MM.1S (cell line): ENCODE data around the gene PARD6G.

Experiments
- DNase-seq: peaks from one replicate; pipeline ENCODE4 v3.0.0-alpha.2; 2015
- H2AFZ ChIP-seq: fragments of 300-600 bp; sonication (generic); 2 replicates; pipeline ENCODE4 v1.6.0; 2016; ENCODE audit warnings: antibody characterized with exemption, low read length
- H3F3A ChIP-seq: fragments of 300-600 bp; sonication (generic); 2 replicates; pipeline ENCODE4 v1.6.1; 2016; ENCODE audit warnings: mild to moderate bottlenecking, antibody characterized with exemption, low read length, moderate library complexity, mixed read lengths; ENCODE audit not compliant: insufficient read depth
- H3K27ac ChIP-seq: fragments of 300-600 bp; sonication (generic); 2 replicates; pipeline ENCODE4 v1.5.1; 2016; ENCODE audit warnings: mild to moderate bottlenecking, low read length
- H3K27me3 ChIP-seq: fragments of 300-600 bp; sonication (generic); replicated peaks from 2 replicates; pipeline ENCODE4 v1.6.0; 2016; ENCODE audit warnings: low read length; ENCODE audit not compliant: insufficient read depth
- H3K36me3 ChIP-seq: fragments of 300-600 bp; sonication (generic); replicated peaks from 2 replicates; pipeline ENCODE4 v1.6.1; 2016; ENCODE audit warnings: mild to moderate bottlenecking, low read length, mixed read lengths; ENCODE audit not compliant: insufficient read depth
- H3K4me1 ChIP-seq: fragments of 300-600 bp; sonication (generic); 2 replicates; pipeline ENCODE4 v1.6.1; 2016; ENCODE audit warnings: low read length, mixed read lengths
- H3K4me2 ChIP-seq: fragments of 300-600 bp; sonication (generic); 2 replicates; pipeline ENCODE4 v1.6.0; 2016; ENCODE audit warnings: low read depth, low read length
- H3K4me3 ChIP-seq: fragments of 300-600 bp; sonication (generic); 2 replicates; pipeline ENCODE4 v1.5.1; 2016; ENCODE audit warnings: low read length, mixed read lengths
- H3K79me2 ChIP-seq: fragments of 300-600 bp; sonication (generic); 2 replicates; pipeline ENCODE4 v1.6.1; 2016; ENCODE audit warnings: mixed run types, low read length, mixed read lengths
- H3K9ac ChIP-seq: fragments of 300-600 bp; sonication (generic); 2 replicates; pipeline ENCODE4 v1.6.1; 2016; ENCODE audit warnings: low read length, mixed read lengths
- H3K9me2 ChIP-seq: fragments of 300-600 bp; sonication (generic); replicated peaks from 2 replicates; pipeline ENCODE4 v1.6.1; 2016; ENCODE audit warnings: mild to moderate bottlenecking, low read length, mixed read lengths; ENCODE audit not compliant: insufficient read depth
- H3K9me3 ChIP-seq: fragments of 300-600 bp; sonication (generic); replicated peaks from 2 replicates; pipeline ENCODE4 v1.6.1; 2016; ENCODE audit warnings: mild to moderate bottlenecking, low read length, mixed read lengths; ENCODE audit not compliant: insufficient read depth
- H4K20me1 ChIP-seq: fragments of 300-600 bp; sonication (generic); 2 replicates; pipeline ENCODE4 v1.6.1; 2016; ENCODE audit warnings: mild to moderate bottlenecking, low read length, moderate library complexity, mixed read lengths; ENCODE audit not compliant: insufficient read depth
- EZH2 ChIP-seq: fragments of 300-600 bp; sonication (generic); optimal IDR thresholded peaks from 2 replicates; pipeline ENCODE3; 2017; ENCODE audit warnings: low read depth, mild to moderate bottlenecking, antibody characterized with exemption, low read length, mixed read lengths
- EZH2phosphoT487 ChIP-seq: fragments of 300-600 bp; sonication (generic); IDR thresholded peaks from 2 replicates; pipeline ENCODE4 v1.6.1; 2018; ENCODE audit warnings: antibody characterized with exemption, low read length
- TF ChIP-seq, protein P1 (sequence below): fragments of 300-600 bp; sonication (generic); IDR thresholded peaks from 2 replicates; pipeline ENCODE4 v1.5.1; 2016; ENCODE audit warnings: antibody characterized with exemption, low read length, mixed read lengths

The PARD6G gene

GRCh38 chr18:80202264-80202998 is 44.9 kb downstream of the PARD6G start:
- Histone ChIP-seq H2AFZ (no peak overlapping the region), H3K36me3 (no peaks in the 10 kb centered on the region), H3K9me3 (no peaks in the 10 kb centered on the region), H3K4me1 (no peaks in the 10 kb centered on the region), H3K4me2 (no peak overlapping the region), H3K4me3 (no peak overlapping the region), H3K27me3 (no peaks in the 10 kb centered on the region), H3K9ac (no peak overlapping the region), H3K79me2 (no peaks in the 10 kb centered on the region), H4K20me1 (no peaks in the 10 kb centered on the region), H3F3A (no peaks in the 10 kb centered on the region), H3K9me2 (no peaks in the 10 kb centered on the region), H3K27ac (no peak overlapping the region)
- TF ChIP-seq EZH2: no peak
- TF ChIP-seq, protein P1, sequence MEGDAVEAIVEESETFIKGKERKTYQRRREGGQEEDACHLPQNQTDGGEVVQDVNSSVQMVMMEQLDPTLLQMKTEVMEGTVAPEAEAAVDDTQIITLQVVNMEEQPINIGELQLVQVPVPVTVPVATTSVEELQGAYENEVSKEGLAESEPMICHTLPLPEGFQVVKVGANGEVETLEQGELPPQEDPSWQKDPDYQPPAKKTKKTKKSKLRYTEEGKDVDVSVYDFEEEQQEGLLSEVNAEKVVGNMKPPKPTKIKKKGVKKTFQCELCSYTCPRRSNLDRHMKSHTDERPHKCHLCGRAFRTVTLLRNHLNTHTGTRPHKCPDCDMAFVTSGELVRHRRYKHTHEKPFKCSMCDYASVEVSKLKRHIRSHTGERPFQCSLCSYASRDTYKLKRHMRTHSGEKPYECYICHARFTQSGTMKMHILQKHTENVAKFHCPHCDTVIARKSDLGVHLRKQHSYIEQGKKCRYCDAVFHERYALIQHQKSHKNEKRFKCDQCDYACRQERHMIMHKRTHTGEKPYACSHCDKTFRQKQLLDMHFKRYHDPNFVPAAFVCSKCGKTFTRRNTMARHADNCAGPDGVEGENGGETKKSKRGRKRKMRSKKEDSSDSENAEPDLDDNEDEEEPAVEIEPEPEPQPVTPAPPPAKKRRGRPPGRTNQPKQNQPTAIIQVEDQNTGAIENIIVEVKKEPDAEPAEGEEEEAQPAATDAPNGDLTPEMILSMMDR: no peak
- no peak for TF ChIP-seq EZH2phosphoT487
- DNase-seq: no peak

DNA sequence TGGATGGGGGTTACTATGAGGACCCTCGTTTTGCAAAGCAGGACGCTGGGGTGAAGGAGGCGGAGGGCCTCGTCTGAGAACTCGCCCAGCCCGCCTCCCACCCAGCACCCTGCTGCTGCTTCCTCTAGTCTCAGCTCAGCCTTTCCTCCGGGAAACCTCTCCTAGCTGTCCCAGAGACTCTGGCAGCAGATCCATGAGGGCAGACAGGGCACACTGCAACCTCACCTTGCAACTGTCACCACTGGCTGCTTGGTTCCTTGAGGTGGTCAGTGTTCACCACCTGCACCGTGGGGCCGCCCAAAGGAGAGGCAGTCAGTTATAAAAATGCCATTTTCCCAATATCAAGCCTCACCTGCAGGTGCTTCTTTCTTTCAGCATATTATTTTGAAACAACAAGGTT is 45.6 kb downstream of the PARD6G start:
- Histone ChIP-seq H3K27me3 (no peaks in the 10 kb centered on the region), H4K20me1 (no peaks in the 10 kb centered on the region), H3K4me1 (no peaks in the 10 kb centered on the region), H3K4me3 (no peak overlapping the region), H3K4me2 (no peak overlapping the region), H3K79me2 (no peaks in the 10 kb centered on the region), H3K27ac (no peak overlapping the region), H2AFZ (no peak overlapping the region), H3F3A (no peaks in the 10 kb centered on the region), H3K9ac (no peak overlapping the region), H3K9me2 (no peaks in the 10 kb centered on the region), H3K9me3 (no peaks in the 10 kb centered on the region), H3K36me3 (no peaks in the 10 kb centered on the region)
- TF ChIP-seq, protein P1: no peak
- TF ChIP-seq EZH2 (no peak), EZH2phosphoT487 (no peak)
- DNase-seq: no peak

DNA sequence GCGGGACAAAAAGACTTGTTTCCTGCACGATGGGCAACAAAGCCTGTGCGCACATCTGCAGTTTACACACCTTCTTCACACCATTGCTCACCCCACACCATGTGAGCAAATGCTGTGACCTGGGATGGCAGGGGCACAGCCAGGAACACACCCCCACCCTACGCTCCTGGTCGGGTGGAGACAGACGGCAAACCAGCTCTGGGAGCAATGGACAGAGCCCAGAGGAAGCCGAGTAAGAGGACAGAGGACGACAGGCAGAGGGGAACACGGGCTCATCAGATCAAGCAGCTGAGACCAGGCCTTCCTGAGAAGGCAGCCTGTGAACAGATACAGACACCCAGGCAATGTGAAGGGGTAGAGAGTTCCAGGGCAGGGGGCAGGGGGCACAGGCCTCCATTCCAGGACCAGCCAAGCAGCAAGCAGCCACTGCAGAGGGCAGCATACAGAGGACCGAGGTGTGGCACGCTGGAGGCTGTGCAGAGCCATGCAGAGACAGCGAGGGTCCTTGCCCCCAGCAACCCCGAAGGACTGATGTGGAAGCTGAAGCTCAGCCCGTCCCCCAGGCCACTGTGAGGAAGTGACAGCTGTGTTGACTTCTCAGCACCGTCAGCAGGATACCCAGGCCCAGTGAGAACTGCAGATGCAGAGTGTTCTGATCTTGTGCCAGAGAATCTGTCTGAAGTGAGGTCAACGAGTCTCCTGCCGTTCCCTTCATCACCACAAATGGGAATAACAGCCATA is 46.2 kb downstream of the PARD6G start:
- no peaks in the 10 kb centered on the region for H3K9me3 ChIP-seq
- H3F3A ChIP-seq: no peaks in the 10 kb centered on the region
- no peak overlapping the region for H2AFZ ChIP-seq
- no peaks in the 10 kb centered on the region for H3K4me1 ChIP-seq
- no peak overlapping the region for H3K27ac ChIP-seq
- TF ChIP-seq EZH2phosphoT487 (no peak), EZH2 (no peak)
- TF ChIP-seq, protein P1: no peak
- no peaks in the 10 kb centered on the region for H3K79me2 ChIP-seq
- no peaks in the 10 kb centered on the region for H4K20me1 ChIP-seq
- no peaks in the 10 kb centered on the region for H3K36me3 ChIP-seq
- no peak for DNase-seq
- no peak overlapping the region for H3K4me3 ChIP-seq
- H3K4me2 ChIP-seq: no peak overlapping the region
- H3K9ac ChIP-seq: no peak overlapping the region
- no peaks in the 10 kb centered on the region for H3K27me3 ChIP-seq
- H3K9me2 ChIP-seq: no peaks in the 10 kb centered on the region
